Endothelial cell of umbilical vein (primary cell): ENCODE data around the gene ABAT. TPM values are rescaled to one million over a fixed set of nuclear protein-coding genes. Genes with fewer than 3 reads are reported as not detected.

Experiments used
- BruUV-seq: library from RNA; stranded (reverse); fragments of 400-500 nt; replicated peaks from 2 replicates; lab custom pipeline; 2021; lab: Mats Ljungman, UMichigan
- CTCF ChIA-PET: fragments of 300-600, 350-600 bp; sonication (Branson Sonifier 250); formaldehyde crosslinking; loops from one replicate; lab custom pipeline; 2021; ENCODE audit warnings: antibody characterized with exemption, inconsistent platforms; lab: Charles Lee
- POLR2A ChIA-PET: fragments of 300-600, 350-600 bp; sonication (Branson Sonifier 250); formaldehyde crosslinking; loops from one replicate; lab custom pipeline; 2021; ENCODE audit warnings: antibody characterized with exemption, inconsistent platforms; lab: Charles Lee
- DNase-seq: peaks from one replicate; pipeline ENCODE4 v3.0.0-alpha.2; 2011; ENCODE audit warnings: low read depth, low spot score
- FAIRE-seq: peaks from 2 replicates; lab custom pipeline; 2011; peaks lifted over from hg19 to GRCh38; lab: Jason Lieb, UNC
- H2AFZ ChIP-seq: 2 replicates; pipeline ENCODE4 v1.6.0; 2012; ENCODE audit warnings: low read depth, low read length, control low read depth, inconsistent platforms
- H3K27ac ChIP-seq: 2 replicates; pipeline ENCODE4 v1.5.1; 2011; ENCODE audit warnings: low read depth, mild to moderate bottlenecking, control low read depth, low read length, moderate library complexity; ENCODE audit not compliant: insufficient read depth
- H3K27me3 ChIP-seq, 2 experiments: 2 replicates each; pipeline versions ENCODE4 v1.6.0 to v1.6.1; 2011; ENCODE audit warnings: low read length in 2 of 2, mixed read lengths in 1 of 2; ENCODE audit not compliant: control insufficient read depth in 2 of 2, insufficient read depth in 2 of 2
- H3K36me3 ChIP-seq, 2 experiments: 2 replicates in 1 of 2; 3 replicates in 1 of 2; pipeline ENCODE4 v1.5.1; 2011; ENCODE audit warnings: low read length in 2 of 2, mild to moderate bottlenecking in 1 of 2, moderate library complexity in 1 of 2; ENCODE audit not compliant: control insufficient read depth in 2 of 2, insufficient read depth in 2 of 2; ENCODE audit errors: extremely low read depth in 1 of 2
- H3K4me1 ChIP-seq: 3 replicates; pipeline ENCODE4 v1.5.1; 2011; ENCODE audit warnings: mild to moderate bottlenecking, low read length; ENCODE audit not compliant: control insufficient read depth, insufficient read depth; ENCODE audit errors: extremely low read depth
- H3K4me2 ChIP-seq: 2 replicates; pipeline ENCODE4 v1.6.1; 2011; ENCODE audit warnings: low read length, control low read depth, mixed read lengths; ENCODE audit not compliant: insufficient read depth
- H3K4me3 ChIP-seq, 3 experiments: fragments of 200-600 bp in 1 of 3; sonication (generic), shearing (Covaris generic) in 1 of 3; replicated peaks in 1 of 3; 2 replicates each; pipeline ENCODE4 v1.5.1; 2011 to 2016; ENCODE audit warnings: control low read depth in 3 of 3, low read length in 3 of 3, mild to moderate bottlenecking in 2 of 3, inconsistent platforms in 1 of 3, low read depth in 1 of 3, moderate library complexity in 1 of 3; ENCODE audit not compliant: insufficient read depth in 1 of 3
- H3K79me2 ChIP-seq: 2 replicates; pipeline ENCODE4 v1.6.0; 2012; ENCODE audit warnings: low read length, inconsistent platforms; ENCODE audit not compliant: control insufficient read depth, insufficient read depth
- H3K9ac ChIP-seq: replicated peaks from 2 replicates; pipeline ENCODE3; 2011; ENCODE audit warnings: low read length, control low read depth; ENCODE audit not compliant: insufficient read depth; ENCODE audit errors: extremely low read depth
- H3K9me1 ChIP-seq: replicated peaks from 3 replicates; pipeline ENCODE4 v1.6.0; 2011; ENCODE audit warnings: mild to moderate bottlenecking, low read length; ENCODE audit not compliant: control insufficient read depth, insufficient read depth; ENCODE audit errors: extremely low read depth
- H3K9me3 ChIP-seq: replicated peaks from 2 replicates; pipeline ENCODE4 v1.5.1; 2012; ENCODE audit warnings: low read length, inconsistent platforms; ENCODE audit not compliant: control insufficient read depth, insufficient read depth
- H4K20me1 ChIP-seq: replicated peaks from 2 replicates; pipeline ENCODE3; 2011; ENCODE audit warnings: mild to moderate bottlenecking, low read length; ENCODE audit not compliant: control insufficient read depth, insufficient read depth; ENCODE audit errors: extremely low read depth
- EZH2 ChIP-seq: IDR thresholded peaks from 2 replicates; pipeline ENCODE4 v1.6.1; 2012; ENCODE audit warnings: borderline replicate concordance, low read depth, mild to moderate bottlenecking, moderate library complexity, low read length, inconsistent platforms; ENCODE audit not compliant: severe bottlenecking
- FOS ChIP-seq: IDR thresholded peaks from 2 replicates; pipeline ENCODE4 v1.6.1; 2011; ENCODE audit warnings: mild to moderate bottlenecking, low read length, moderate library complexity, borderline replicate concordance; ENCODE audit not compliant: insufficient read depth
- GATA2 ChIP-seq: IDR thresholded peaks from 2 replicates; pipeline ENCODE4 v1.7.0; 2011; ENCODE audit warnings: low read depth, mild to moderate bottlenecking, moderate library complexity, mixed read lengths, low read length; ENCODE audit not compliant: insufficient read length, insufficient read depth
- JUN ChIP-seq: IDR thresholded peaks from 2 replicates; pipeline ENCODE4 v1.6.1; 2011; ENCODE audit warnings: borderline replicate concordance, low read depth; ENCODE audit not compliant: insufficient read length, insufficient read depth
- MAX ChIP-seq: IDR thresholded peaks from 2 replicates; pipeline ENCODE4 v1.6.1; 2011; ENCODE audit not compliant: insufficient read depth, insufficient read length
- MYC ChIP-seq: IDR thresholded peaks from one replicate; pipeline ENCODE4 v1.6.1; 2011; ENCODE audit warnings: mild to moderate bottlenecking, low read depth, low read length
- POLR2A ChIP-seq: IDR thresholded peaks from 2 replicates; pipeline ENCODE4 v1.6.1; 2012; ENCODE audit warnings: low read depth, mild to moderate bottlenecking, control low read depth, low read length
- POLR2AphosphoS5 ChIP-seq: IDR thresholded peaks from 2 replicates; pipeline ENCODE4 v1.6.1; 2012; ENCODE audit warnings: low read depth, mild to moderate bottlenecking, control low read depth, low read length, moderate library complexity; ENCODE audit not compliant: insufficient read depth
- dilution Hi-C: fragments of 300-500 bp; cut with MboI; formaldehyde crosslinking; loops from one replicate; pipeline ENCODE4 v1.15.0; 2019; ENCODE audit warnings: low sequenced_read_pairs; ENCODE audit not compliant: extremely low pct_ligation_motif_present
- intact Hi-C: fragments of 100-400 bp; cut with micrococcal nuclease; formaldehyde crosslinking; loops from one replicate; pipeline ENCODE4 v1.10.0; 2022
- polyA plus RNA-seq, 4 experiments: library from polyadenylated mRNA; depleted of rRNA in 3 of 4; stranded (reverse) in 3 of 4; unstranded in 1 of 4; fragments of >200 nt; gene quantifications; 2 replicates each; pipeline versions ENCODE4 v1.2.1 to v1.2.3, GENCODE V29; 2011 to 2012; ENCODE audit warnings: missing spikeins in 1 of 4
- total RNA-seq: library from RNA; stranded (reverse); gene quantifications from 2 replicates; pipeline ENCODE4 v1.2.3, GENCODE V29; 2021
- TF ChIP-seq, protein P1 (sequence below), 2 donors: IDR thresholded peaks; 1 replicate in 1 of 2; 2 replicates in 1 of 2; pipeline ENCODE4 v1.5.1; 2011; ENCODE audit warnings: low read length in 2 of 2, mild to moderate bottlenecking in 2 of 2, moderate library complexity in 2 of 2, control low read depth in 1 of 2, inconsistent platforms in 1 of 2, low read depth in 1 of 2; ENCODE audit not compliant: insufficient read depth in 1 of 2; ENCODE audit errors: extremely low read depth in 1 of 2

Gene ABAT
- total and polyA plus RNA-seq, 2 donors (not counting 3 experiments of a cell fraction or from before 2014, with no cell fraction given): 1.3 to 1.4 TPM

- ChIA-PET POLR2A (no interaction called here), CTCF (no interaction called here)
- DNase-seq (no peak), FAIRE-seq (no peak)
- H3K4me3 ChIP-seq: no peak overlapping the region
- no peaks in the 10 kb centered on the region for H3K79me2 ChIP-seq
- TF ChIP-seq EZH2 (no peak), FOS (no peak), POLR2A (no peak), MYC (no peak), POLR2AphosphoS5 (no peak), GATA2 (no peak), JUN (no peak), MAX (no peak)
- TF ChIP-seq, protein P1, sequence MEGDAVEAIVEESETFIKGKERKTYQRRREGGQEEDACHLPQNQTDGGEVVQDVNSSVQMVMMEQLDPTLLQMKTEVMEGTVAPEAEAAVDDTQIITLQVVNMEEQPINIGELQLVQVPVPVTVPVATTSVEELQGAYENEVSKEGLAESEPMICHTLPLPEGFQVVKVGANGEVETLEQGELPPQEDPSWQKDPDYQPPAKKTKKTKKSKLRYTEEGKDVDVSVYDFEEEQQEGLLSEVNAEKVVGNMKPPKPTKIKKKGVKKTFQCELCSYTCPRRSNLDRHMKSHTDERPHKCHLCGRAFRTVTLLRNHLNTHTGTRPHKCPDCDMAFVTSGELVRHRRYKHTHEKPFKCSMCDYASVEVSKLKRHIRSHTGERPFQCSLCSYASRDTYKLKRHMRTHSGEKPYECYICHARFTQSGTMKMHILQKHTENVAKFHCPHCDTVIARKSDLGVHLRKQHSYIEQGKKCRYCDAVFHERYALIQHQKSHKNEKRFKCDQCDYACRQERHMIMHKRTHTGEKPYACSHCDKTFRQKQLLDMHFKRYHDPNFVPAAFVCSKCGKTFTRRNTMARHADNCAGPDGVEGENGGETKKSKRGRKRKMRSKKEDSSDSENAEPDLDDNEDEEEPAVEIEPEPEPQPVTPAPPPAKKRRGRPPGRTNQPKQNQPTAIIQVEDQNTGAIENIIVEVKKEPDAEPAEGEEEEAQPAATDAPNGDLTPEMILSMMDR (IDR thresholded peaks at IDR 0.05; ENCODE audit: extremely low read depth in 1 of 2, insufficient read depth in 1 of 2, low read depth in 1 of 2, low read length in 2 of 2): no peak
- H4K20me1 ChIP-seq: no peaks in the 10 kb centered on the region
- BruUV-seq: no TSS peak
- dilution Hi-C loops (no loop called here), intact Hi-C loops (no loop called here)
- no peaks in the 10 kb centered on the region for H3K4me1 ChIP-seq
- no peak overlapping the region for H3K9ac ChIP-seq
- H3K4me2 ChIP-seq: no peak overlapping the region
- no peak overlapping the region for H2AFZ ChIP-seq
- H3K27me3 ChIP-seq: no peaks in the 10 kb centered on the region
- no peaks in the 10 kb centered on the region for H3K9me1 ChIP-seq
- no peak overlapping the region for H3K27ac ChIP-seq
- H3K9me3 ChIP-seq: no peaks in the 10 kb centered on the region
- H3K36me3 ChIP-seq: peaks cover 27 to 60% of the 10 kb centered on the region in 2 experiments
Measured at GRCh38 chr16:8630255-8630953, 44.0 kb upstream of the ABAT start.
